ENCODE results near the gene ABLIM2.

DNA sequence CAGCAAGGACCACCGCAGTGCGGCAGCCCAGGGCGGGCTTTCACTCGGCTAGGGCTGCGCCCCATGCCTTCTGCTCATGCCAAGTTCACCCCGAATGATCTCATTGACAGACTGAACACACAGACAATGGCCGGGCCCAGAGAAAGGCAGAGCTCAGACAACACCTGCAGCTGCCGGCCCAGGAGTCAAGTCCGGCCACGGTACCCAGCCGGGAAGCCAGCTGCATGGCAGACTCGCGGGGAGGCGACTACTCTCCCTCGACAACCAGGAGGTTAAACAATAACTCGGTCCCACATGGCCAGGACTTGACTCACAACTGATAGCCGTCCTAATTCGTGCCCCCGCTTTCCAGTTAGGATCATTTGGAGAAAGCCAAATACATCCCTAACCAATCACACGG, 50.4 kb downstream of the ABLIM2 start:
- TF ChIP-seq, protein P1, sequence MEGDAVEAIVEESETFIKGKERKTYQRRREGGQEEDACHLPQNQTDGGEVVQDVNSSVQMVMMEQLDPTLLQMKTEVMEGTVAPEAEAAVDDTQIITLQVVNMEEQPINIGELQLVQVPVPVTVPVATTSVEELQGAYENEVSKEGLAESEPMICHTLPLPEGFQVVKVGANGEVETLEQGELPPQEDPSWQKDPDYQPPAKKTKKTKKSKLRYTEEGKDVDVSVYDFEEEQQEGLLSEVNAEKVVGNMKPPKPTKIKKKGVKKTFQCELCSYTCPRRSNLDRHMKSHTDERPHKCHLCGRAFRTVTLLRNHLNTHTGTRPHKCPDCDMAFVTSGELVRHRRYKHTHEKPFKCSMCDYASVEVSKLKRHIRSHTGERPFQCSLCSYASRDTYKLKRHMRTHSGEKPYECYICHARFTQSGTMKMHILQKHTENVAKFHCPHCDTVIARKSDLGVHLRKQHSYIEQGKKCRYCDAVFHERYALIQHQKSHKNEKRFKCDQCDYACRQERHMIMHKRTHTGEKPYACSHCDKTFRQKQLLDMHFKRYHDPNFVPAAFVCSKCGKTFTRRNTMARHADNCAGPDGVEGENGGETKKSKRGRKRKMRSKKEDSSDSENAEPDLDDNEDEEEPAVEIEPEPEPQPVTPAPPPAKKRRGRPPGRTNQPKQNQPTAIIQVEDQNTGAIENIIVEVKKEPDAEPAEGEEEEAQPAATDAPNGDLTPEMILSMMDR (IDR thresholded peaks at IDR 0.05; ENCODE audit: control extremely low read depth in 1 of 3, insufficient read depth in 1 of 3, low read depth in 1 of 3, low read length in 3 of 3) = no peak
- TF ChIP-seq EGR1 (IDR thresholded peaks at IDR 0.05; ENCODE audit: borderline replicate concordance, low read depth, low read length) = no peak
- TF ChIP-seq SIN3A (conservative IDR thresholded peaks at IDR 0.05 in 1 of 2, IDR thresholded peaks at IDR 0.05 in 1 of 2; ENCODE audit: low read depth in 1 of 2, low read length in 2 of 2) = no peak
- TF ChIP-seq BRCA1 (IDR thresholded peaks at IDR 0.05; ENCODE audit: low read depth, low read length) = no peak
- TF ChIP-seq POLR2AphosphoS5 (IDR thresholded peaks at IDR 0.05; ENCODE audit: low read depth, low read length) = no peak
- TF ChIP-seq CHD2 (IDR thresholded peaks at IDR 0.05; ENCODE audit: low read length) = no peak
- no peak for TF ChIP-seq SP1 (IDR thresholded peaks at IDR 0.05; ENCODE audit: low read depth, low read length)
- no peak for TF ChIP-seq CREB1 (IDR thresholded peaks at IDR 0.05)
- TF ChIP-seq TAF1 (IDR thresholded peaks at IDR 0.05; ENCODE audit: low read depth, low read length) = no peak
- TF ChIP-seq EP300 (IDR thresholded peaks at IDR 0.05; ENCODE audit: borderline replicate concordance in 1 of 2, low read depth in 2 of 2, low read length in 2 of 2) = no peak
- TF ChIP-seq JUND (IDR thresholded peaks at IDR 0.05; ENCODE audit: low read length) = no peak
- TF ChIP-seq PHF8 (conservative IDR thresholded peaks at IDR 0.05; ENCODE audit: low read depth, low read length) = no peak

Data from H1 (cell line).